Prostate gland (tissue), 2 donors: Measurements from ENCODE around the gene NMD3.

Experiments
- POLR2A ChIP-seq: fragments of 450-650 bp; IDR thresholded peaks from one replicate; pipeline ENCODE4 v1.6.1; 2016; ENCODE audit warnings: antibody characterized with exemption, mild to moderate bottlenecking
- POLR2AphosphoS5 ChIP-seq: sonication (generic); formaldehyde crosslinking; IDR thresholded peaks from one replicate; pipeline ENCODE4 v1.6.1; 2017; ENCODE audit warnings: antibody characterized with exemption
- TF ChIP-seq, protein P1 (sequence below), 4 experiments: fragments of 200-600 bp in 2 of 4; fragments of 450-650 bp in 2 of 4; sonication (generic) in 2 of 4; IDR thresholded peaks; 1 replicate in 3 of 4; 2 replicates in 1 of 4; pipeline ENCODE4 v1.5.1; 2016 to 2019; ENCODE audit warnings: antibody characterized with exemption in 4 of 4, mild to moderate bottlenecking in 2 of 4, moderate library complexity in 2 of 4

DNA sequence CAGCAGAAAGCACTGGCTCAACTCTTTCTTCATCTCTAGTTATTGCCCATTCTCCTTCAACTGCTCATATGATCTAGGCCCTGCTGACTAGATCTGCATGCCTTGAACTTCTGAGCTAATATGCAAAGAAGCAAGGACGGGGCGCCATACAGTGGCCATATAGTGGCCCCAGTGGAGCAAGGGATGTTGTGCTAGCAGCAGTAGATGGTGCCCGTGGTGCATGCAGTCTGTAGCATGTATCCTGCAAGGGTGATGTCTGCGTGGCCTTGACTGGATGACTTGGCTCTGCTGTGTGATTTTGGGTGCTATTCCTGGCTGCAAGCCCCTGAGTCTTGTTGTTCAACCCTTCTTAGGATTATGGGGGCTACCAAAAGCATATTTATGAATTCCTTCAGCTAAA lies 12.2 kb upstream of the NMD3 start:
- TF ChIP-seq, protein P1, sequence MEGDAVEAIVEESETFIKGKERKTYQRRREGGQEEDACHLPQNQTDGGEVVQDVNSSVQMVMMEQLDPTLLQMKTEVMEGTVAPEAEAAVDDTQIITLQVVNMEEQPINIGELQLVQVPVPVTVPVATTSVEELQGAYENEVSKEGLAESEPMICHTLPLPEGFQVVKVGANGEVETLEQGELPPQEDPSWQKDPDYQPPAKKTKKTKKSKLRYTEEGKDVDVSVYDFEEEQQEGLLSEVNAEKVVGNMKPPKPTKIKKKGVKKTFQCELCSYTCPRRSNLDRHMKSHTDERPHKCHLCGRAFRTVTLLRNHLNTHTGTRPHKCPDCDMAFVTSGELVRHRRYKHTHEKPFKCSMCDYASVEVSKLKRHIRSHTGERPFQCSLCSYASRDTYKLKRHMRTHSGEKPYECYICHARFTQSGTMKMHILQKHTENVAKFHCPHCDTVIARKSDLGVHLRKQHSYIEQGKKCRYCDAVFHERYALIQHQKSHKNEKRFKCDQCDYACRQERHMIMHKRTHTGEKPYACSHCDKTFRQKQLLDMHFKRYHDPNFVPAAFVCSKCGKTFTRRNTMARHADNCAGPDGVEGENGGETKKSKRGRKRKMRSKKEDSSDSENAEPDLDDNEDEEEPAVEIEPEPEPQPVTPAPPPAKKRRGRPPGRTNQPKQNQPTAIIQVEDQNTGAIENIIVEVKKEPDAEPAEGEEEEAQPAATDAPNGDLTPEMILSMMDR (IDR thresholded peaks at IDR 0.05) = no peak
- no peak for TF ChIP-seq POLR2AphosphoS5
- TF ChIP-seq POLR2A = no peak
